Kidney tubule cell (primary cell): ENCODE measurements around the gene ZNF507.

Experiments used
- DNase-seq: peaks from one replicate; pipeline ENCODE4 v3.0.0-alpha.2; 2018; ENCODE audit warnings: low spot score

Gene ZNF507

DNA sequence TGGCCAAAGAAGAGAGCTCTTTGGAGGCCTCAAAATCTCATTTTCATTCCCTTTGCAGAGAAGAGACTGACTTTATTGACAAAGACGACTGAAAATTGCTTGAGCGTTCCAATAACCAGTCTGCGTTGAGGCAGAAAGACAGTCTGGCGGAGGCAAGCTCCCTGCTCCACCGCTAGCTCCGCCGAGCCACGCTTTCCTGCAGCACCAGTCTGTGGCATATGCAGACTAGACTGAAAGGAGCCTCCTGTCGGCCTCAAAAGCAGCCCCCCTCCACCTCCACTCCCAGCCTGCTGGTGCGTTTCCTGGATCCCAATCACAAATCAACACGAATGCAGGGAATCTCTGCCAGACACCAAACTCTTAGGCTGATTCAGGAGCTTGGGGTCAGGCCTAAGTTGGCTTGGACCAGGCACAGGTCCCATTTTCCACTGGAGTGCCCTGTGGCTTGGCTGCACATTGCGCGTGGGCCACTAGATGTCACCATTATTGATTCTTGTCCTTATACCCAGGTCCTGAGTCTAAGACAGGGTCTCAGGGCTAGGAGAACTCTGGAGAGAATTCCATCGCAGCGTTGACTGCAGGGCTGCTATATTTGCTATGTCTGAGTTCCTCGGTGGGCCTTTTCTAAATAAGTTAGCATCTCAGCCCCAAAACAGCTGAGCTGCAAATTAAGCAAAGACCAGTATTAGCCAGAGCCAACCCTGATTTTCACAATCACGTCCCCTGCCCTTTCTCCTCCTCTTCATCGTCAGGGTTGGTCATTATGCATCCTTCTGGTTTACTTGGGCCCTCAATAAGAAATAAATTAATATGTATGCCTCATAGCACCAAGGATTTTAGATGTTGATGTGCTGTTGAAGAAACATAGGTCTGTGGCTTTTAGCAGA lies 5.2 kb upstream of the ZNF507 start:
- peak; percentile 48 for DNase-seq

DNA sequence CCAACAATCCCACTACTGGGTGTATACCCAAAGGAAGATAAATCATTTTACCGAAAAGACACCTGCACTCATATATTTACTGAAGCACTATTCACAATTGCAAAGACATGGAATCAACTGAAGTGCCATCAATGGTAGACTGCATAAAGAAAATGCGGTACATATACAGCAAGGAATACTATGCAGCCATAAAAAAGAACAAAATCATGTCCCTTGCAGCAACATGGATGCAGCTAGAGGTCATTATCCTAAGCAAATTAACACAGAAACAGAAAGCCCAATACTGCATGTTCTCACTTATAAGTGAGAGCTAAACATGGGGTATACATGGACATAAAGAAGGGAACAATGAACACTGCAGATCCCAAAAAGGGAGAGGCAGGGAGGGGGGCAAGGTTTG lies 2.7 kb upstream of the ZNF507 start:
- no peak for DNase-seq

DNA sequence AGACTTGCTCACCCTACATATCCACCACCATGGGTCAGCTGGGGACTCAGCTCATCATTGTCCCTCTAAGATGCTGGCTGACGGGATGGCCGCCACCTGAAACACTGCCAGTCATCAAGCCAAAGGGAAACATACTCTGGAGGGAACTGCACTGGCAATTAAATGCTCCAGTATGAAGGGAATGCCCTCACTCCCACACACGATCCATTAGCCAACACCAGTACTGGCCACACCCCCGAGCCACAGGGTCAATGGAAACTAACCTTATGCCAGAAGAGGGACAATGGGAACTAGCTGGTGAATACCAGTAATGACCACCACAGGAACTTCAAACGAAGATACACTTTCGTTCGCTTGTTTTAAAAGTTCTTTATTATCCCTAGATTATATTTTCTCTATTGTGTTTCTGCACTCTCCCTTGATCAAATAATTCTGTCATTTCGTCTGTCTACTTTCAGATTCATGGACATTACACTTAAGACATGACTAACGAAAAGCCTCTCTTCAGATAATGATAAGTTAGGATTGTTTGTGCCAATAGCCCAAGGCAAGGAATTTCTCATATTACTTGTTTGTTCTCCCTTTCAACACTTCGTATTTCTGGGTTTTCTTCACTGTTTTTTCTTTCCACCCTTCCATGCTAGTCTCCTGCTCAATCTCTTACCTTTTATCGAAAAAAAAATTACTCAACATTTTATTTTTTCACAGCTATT lies 1.7 kb upstream of the ZNF507 start:
- DNase-seq: no peak

DNA sequence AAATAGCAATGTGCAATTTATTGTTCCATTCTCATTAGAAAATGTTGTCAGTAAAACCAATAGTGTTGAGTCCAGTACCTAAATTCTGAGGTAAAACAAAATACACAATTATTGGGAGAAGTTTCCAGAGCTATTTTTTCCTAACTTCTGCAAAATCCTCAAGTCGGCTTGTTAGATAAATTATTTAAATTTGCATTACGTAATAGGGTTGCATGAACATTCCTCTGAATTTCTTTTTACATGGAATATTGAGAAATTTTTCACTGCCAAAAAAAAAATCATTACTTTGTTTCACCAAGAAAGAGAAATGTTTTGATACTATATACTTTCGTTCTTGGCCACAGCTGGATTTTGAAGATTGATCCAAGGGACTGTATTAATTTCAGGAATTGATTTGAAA lies 1.5 kb downstream of the ZNF507 start:
- DNase-seq: no peak

DNA sequence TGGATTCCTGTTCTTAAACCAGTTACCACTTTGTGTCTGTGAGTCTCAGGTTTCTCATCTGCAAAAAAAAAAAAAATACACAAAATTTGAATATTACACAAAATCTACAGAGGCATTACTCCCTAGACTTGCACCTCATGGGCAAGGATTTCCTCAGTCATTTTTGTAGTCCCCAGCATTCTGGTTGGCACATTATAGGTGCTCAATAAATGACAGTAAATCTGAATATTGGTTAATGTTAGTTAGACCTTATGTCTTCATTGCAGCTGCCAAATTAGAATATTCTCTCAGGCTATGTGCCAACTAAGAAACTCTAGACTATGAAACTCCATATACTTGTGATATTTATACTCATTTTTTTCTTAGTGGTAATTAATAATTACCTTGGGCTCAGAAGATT lies 2.2 kb downstream of the ZNF507 start:
- DNase-seq: no peak

DNA sequence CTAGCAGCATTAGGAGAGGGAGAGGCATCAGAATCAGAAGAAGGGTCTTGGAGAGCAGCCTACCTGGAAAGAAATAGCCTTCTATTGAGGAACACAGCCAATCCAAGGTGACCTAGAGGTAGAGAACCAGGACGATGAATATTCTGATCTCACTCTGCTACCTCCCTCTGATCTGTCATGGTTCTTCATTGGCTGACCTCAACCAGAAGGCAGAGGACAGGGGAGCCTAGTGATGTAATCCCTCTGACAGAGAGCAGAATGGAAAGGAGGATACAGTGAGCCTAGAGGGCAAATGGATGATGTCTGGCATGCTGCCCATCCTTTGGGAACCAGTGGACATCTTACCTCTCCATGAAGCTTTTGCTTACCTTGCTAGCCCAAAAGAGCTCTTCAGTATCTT lies 3.6 kb downstream of the ZNF507 start:
- DNase-seq: no peak

DNA sequence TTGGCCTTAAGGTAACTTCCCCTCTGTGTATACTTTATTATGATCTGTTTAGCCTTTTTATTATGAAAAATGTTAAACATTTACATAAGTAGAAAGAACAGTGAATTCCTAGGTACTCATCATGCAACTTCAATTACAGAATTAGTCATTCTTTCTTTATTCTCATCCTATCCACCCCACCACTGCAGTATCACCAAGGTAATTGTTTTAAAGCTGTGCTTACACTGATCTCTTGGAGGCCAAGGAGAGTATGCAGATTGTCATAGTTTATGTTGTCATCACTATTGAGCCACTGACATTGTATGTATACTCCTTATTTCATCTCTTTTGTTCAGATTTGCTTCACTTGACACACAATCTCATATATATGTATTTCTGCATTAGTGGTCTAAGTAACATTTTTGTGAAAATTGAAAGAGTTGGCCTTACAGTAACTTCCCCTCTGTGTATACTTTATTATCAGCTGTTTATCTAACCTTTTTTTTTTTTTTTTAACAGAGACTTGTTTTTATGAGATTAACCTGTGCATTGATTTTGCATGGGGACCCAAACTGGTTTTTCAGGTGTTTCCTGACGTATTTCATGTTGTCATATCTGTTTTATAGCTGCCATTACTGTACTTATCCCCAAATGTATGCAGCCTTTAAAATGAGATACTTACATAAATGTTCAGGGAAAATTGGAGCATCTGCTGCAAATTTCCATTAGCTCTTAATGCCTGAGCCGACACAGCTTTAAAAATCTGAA lies 4.5 kb downstream of the ZNF507 start:
- peak; percentile 43 for DNase-seq

DNA sequence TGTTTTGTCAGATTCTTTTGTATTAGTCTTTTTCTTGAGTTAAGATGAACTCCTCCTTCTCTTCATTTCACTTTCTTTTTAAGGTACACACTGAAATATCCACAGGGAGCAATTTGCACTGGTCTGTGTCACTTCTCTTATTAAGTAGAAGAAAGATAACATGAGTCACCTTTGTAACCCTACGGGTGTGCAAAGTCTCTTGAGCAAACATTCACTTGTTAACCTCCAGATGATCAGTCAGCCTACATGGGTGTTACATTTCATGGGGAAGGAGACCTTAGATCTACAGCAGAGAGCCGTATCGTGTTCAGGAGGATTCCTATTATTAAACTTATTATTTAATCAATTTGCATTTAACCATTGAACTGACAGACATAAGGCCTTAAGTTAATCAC lies 5.1 kb downstream of the ZNF507 start:
- DNase-seq: peak; percentile 49

DNA sequence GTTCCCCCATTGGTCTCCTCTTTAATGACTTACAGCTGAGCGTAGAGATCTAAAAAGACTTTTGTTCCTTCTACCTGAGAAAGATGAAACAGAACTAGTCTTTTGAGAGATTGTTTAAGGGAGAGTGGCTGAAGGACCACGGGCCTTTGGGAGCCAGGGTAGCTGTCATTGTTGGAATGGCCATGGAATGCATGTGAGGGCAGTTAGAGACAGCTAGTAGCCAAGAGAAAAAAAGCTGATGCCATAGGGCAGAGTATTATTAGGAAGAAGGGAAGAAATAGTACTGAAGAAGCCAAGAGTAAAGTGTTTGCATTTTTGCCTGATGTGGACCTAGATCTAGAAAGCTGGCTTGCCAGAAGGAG lies 5.6 kb downstream of the ZNF507 start:
- no peak for DNase-seq

DNA sequence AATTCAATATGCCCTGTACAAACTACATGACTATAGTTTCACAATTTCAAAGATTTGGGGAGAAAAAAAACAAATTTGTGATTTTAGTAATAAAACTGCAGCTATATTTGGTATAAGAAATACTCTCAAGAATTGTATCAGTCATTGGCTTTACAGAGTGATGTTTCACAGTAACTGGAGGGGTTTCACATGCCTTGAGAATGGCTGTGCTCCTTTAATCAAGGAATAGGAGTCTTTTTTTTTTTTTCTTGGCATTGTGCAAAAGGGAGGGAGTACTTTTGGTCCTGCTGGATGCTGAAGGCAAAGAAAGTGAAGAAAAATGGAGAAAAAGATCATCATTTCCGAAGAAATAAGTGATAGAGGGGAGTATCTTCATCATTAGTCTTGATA lies 6.8 kb downstream of the ZNF507 start:
- no peak for DNase-seq

DNA sequence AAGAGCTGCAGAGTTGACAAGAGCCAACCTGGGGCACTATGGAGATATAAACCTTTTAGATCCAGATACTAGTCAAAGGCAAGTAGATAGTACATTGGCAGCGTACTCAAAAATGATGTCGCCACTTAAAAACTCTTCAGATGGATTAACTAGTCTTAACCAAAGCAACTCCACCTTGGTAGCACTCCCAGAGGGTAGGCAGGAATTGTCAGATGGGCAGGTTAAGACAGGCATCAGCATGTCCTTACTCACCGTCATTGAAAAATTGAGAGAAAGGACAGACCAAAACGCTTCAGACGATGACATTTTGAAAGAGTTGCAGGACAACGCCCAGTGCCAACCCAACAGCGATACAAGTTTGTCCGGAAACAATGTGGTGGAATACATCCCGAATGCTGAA lies 8.9 kb downstream of the ZNF507 start:
- no peak for DNase-seq

DNA sequence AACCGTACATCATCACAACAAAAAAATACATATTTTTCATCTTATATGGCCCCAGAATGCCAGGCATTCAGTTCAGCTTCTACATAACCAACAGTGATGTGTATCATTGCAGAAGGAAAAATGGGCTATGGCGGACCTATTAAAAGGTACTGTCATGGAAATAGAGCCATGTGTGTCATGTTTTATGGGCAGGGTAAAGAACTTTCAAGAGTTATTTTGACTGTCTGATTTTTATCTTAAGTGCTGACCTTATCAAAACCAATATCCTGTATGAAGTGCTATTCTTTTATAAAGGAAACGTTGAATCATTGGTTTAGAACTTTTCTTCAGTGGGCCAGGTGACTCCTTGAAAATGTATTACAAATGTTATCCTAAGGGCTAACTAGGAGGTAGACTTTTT lies 9.9 kb downstream of the ZNF507 start:
- no peak for DNase-seq

DNA sequence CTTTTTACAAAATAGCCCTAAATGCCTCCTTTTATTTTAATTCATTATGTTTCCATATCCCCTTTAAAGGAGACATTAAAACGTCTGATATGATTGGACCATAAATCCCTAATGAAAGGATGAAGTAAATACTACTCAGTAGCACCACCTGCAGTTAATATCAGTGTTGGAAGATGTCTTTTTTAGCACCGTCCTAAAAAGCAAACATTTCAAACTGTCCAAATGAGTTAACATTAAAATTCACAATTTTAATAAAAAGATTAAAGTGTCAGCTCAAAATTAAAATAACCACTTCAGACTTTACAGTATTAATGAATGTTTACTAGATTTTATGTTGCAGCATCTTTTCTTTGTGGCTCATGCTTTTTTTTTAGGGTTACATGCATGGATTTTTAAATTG lies 12.3 kb downstream of the ZNF507 start:
- DNase-seq: no peak

DNA sequence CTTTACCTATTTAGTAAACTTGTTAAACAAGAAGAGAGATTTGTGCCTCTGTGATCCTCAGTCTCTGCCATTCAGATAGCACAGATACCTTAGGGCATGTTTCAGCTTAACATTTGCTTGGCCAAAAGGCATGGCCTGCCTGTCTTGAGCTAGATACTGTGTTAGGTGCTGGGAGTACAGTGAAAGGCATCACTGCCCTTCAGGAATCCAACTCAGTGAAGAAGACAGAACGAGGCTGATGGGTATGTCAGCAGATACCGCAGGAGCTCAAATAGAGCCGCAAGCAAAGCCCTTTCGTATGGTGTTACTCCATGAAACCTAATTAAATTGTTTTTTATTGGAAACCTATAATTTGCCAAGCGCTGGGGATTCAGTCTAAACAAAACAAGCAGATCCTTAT lies 12.9 kb downstream of the ZNF507 start:
- DNase-seq: peak; percentile 55

DNA sequence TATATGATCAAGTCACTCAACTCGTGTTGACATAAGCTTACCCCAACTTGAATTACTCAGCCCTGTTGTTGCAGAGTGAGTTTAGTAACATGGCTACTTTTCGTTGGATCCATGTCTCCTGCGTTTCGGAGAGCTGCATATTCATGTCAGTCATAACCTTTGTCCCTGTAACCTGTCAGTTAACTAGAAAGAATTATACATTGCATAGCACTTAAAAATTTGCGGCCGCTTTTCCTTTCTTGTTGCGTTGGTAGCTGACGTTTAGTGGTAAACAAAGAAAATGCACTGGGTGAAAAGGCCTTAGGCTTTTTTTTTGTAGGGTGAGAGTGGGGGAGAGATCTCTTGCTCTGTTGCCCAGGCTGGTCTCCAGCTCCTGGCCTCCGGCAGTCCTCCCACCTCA lies 14.2 kb downstream of the ZNF507 start:
- DNase-seq: no peak

DNA sequence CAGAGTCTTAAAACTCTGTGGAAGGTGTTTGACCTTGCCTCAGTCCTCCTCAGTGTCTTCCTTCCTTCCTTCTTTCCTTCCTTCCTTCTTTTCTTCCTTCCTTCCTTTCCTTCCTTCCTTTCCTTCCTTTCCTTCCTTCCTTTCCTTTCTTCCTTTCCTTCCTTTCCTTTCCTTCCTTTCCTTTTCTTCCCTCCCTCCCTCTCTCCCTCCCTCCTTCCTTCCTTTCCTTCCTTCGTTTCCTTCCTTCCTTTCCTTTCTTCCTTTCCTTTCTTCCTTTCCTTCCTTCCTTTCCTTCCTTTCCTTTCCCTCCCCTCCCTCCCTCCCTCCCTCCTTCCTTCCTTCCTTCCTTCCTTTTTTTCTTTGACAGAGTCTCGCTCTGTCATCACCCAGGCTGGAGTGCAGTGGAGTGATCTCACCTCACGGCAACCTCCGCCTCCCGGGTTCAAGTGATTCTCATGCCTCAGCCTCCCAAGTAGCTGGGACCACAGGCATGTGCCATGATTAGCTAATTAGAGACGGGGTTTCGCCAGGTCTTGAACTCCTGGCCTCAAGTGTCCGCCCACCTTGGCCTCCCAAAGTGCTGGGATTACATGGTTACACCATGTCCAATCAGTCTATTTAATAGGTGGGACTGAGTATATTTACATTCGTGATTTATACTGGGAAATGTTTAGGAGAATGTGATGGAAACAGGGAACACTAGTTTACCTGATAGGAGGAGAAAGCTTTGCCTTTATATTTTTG lies 16.3 kb downstream of the ZNF507 start:
- DNase-seq: no peak

DNA sequence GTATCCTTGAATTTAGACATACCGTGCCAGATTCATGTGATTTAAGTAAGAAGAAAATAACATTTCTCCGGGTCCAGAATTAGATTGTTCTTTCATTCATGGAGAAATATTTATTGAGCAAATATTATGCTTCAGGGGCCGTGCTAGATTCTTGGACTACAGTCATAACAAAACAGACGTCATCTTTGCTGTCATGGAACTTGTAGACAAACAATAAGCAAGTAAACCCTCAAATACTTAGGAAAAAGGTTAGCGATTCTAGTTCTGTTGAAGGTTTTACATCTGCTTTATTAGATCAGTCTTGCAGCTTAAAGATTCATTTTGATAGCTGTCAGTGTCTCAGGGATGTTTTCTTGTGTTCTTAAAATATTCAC lies 16.9 kb downstream of the ZNF507 start:
- no peak for DNase-seq

DNA sequence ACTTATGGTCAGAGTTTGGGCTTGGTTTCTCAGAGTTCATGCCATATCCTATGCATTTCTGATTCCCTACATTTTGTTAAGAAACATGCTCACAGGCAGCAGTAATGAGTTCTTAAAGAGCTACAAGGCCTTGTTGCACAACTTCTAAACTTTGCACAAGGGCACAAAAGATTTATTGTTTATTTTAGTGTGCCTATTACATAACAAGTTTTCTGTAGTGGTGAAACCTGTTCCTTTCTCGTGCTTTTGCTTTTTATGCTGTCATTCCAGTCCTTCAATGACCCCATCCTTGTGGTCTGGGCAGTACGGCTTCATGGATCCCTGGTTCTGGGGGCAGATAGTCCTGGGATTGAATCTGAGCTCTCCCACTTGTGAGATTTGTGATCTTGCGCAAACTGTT lies 17.8 kb downstream of the ZNF507 start:
- DNase-seq: no peak

DNA sequence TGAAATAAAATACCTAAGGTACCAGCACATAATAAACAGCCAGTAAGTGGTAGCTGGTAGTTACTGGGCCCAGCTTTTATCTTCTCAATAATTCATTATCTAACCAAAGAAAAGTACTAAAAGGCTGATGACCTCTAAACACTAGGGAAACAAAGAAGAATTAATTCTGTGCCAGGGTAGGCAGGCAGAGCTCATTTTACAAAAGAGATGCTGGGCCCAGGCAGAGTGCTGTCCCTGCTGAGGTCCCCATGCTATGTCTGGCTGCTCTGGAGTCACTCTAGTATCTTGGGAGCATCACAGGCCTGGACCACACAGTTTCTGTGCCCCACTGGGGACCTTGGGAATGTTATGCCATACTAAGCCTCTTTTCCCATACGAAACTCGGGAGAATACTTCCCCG lies 18.2 kb downstream of the ZNF507 start:
- no peak for DNase-seq

DNA sequence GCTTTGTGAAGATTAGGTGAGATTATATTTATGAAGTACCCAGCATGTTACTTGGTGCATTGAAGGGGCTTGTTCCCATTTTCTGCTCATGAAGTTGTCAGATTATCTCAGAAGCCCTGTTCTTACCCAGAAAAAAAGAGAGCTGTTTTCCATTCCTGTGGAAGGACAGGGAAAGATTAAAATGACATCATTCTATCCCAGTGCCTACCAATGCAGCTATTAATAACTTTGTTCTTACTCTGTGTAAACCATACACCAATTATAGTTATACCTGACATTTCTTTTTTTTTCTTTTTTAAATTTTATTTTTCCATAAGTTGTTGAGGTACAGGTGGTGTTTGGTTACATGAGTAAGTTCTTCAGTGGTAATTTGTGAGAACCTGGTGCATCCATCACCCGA lies 18.6 kb downstream of the ZNF507 start:
- DNase-seq: no peak

DNA sequence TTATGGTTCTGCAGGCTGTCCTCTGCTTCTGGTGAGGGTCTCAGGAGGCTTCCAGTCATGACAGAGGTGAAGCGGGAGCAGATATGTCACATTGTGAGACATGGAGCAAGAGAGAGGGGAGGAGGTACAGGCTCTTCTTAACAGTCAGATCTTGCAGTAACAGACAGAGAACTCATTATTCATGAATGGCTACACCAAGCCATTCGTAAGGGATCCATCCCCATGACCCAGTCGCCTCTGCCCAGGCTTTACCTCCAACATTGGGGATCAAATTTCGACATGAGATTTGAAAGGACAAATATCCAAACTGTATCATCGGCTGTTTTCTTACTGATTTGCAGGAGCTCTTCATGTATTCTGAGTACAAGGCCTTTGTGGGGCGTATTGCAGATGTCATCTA lies 21.7 kb downstream of the ZNF507 start:
- no peak for DNase-seq

DNA sequence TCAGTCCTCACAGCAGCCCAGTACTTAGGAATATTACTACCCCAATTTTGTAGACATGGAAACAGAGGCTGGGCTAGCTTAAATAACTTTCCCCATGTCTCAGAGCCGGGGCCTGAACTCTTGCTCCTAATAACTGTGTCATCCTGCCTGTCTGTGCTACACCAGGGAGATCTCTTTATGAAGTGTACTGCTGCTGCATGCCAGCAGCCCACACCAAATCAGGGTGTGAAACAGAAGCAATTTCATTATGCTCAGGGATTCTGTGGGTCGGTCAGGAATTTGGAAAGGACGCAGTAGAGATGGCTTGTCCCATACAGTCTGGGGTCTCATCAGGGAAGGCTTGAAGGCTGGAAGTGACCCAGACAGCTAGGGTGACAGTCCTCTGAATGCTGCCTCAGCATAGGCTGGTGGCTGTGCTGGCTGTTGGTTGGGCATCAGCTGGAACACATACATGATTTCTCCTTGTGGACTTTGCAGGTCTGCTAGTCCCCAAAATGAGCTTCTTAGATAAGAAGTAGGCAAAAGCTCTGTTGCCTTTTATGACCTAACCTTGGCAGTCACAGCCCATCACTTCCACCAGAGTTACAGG lies 22.6 kb downstream of the ZNF507 start:
- DNase-seq: no peak
